ENCODE data around the gene ELOA. TPM values are rescaled to one million over a fixed set of nuclear protein-coding genes. Genes with fewer than 3 reads are reported as not detected.

Gene ELOA
- total and polyA plus RNA-seq, 9 of the 15 experiments (the other 6 are each of a cell fraction or from before 2014, with no cell fraction given): 31.9 to 98.6 (median 61.3) TPM

DNA sequence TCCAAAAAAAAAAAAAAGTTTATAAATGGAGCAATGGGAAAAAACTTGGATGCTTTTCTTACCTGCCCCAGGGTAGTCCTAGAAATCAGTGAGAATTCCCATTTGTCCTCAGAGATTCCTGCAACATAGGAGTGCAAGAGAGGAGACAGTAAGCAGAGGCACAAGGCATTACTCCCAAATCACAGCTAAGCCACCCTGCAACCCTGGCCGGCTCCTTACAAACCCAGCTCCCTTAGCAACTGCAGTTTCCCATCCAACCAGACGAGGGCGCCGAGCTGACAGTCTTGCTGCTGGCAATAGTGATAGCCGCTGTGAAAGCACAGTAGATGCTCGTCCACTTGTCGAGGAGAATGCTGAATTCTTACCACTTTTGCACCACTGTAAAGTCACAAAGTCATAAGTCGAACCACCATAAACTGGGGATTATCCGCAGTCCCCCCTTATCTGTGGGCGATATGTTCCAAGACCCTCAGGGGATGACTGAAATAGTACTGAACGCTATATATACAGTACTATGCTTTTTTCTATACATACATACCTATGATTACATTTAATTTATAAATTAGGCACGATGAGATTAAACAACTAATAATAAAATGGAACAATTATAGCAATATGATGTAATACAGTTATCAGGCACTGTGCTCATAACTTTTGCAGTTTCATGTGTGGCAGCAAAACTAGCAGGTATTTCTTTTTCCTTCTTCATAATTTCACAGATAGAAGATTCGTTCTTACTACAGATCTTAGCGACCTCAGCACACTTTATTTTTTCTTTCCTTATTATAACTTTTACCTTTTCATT, 29.0 kb downstream of the ELOA start (continued):
- TF ChIP-seq, protein P1, sequence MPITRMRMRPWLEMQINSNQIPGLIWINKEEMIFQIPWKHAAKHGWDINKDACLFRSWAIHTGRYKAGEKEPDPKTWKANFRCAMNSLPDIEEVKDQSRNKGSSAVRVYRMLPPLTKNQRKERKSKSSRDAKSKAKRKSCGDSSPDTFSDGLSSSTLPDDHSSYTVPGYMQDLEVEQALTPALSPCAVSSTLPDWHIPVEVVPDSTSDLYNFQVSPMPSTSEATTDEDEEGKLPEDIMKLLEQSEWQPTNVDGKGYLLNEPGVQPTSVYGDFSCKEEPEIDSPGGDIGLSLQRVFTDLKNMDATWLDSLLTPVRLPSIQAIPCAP (CRISPR knock-in tag; IDR thresholded peaks at IDR 0.05; ENCODE audit: borderline replicate concordance): no peak
- TF ChIP-seq ZNF174 (CRISPR knock-in tag; IDR thresholded peaks at IDR 0.05): no peak
- TF ChIP-seq, protein P2, sequence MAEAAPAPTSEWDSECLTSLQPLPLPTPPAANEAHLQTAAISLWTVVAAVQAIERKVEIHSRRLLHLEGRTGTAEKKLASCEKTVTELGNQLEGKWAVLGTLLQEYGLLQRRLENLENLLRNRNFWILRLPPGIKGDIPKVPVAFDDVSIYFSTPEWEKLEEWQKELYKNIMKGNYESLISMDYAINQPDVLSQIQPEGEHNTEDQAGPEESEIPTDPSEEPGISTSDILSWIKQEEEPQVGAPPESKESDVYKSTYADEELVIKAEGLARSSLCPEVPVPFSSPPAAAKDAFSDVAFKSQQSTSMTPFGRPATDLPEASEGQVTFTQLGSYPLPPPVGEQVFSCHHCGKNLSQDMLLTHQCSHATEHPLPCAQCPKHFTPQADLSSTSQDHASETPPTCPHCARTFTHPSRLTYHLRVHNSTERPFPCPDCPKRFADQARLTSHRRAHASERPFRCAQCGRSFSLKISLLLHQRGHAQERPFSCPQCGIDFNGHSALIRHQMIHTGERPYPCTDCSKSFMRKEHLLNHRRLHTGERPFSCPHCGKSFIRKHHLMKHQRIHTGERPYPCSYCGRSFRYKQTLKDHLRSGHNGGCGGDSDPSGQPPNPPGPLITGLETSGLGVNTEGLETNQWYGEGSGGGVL (CRISPR knock-in tag; IDR thresholded peaks at IDR 0.05): no peak
- peak; percentile 58; the same call in 1 of the 2 replicates for TF ChIP-seq ZNF764 (CRISPR knock-in tag; IDR thresholded peaks at IDR 0.05; ENCODE audit: low read depth)
- no peak for TF ChIP-seq ZNF140 (CRISPR knock-in tag; IDR thresholded peaks at IDR 0.05)
- TF ChIP-seq ASH1L (IDR thresholded peaks at IDR 0.05; ENCODE audit: borderline replicate concordance, low read depth, partially characterized antibody): no peak
- no peak for TF ChIP-seq NFIX (CRISPR knock-in tag; IDR thresholded peaks at IDR 0.05; ENCODE audit: low read depth)
- TF ChIP-seq HDAC1 (IDR thresholded peaks at IDR 0.05): no peak
- TF ChIP-seq, protein P3, sequence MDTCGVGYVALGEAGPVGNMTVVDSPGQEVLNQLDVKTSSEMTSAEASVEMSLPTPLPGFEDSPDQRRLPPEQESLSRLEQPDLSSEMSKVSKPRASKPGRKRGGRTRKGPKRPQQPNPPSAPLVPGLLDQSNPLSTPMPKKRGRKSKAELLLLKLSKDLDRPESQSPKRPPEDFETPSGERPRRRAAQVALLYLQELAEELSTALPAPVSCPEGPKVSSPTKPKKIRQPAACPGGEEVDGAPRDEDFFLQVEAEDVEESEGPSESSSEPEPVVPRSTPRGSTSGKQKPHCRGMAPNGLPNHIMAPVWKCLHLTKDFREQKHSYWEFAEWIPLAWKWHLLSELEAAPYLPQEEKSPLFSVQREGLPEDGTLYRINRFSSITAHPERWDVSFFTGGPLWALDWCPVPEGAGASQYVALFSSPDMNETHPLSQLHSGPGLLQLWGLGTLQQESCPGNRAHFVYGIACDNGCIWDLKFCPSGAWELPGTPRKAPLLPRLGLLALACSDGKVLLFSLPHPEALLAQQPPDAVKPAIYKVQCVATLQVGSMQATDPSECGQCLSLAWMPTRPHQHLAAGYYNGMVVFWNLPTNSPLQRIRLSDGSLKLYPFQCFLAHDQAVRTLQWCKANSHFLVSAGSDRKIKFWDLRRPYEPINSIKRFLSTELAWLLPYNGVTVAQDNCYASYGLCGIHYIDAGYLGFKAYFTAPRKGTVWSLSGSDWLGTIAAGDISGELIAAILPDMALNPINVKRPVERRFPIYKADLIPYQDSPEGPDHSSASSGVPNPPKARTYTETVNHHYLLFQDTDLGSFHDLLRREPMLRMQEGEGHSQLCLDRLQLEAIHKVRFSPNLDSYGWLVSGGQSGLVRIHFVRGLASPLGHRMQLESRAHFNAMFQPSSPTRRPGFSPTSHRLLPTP (IDR thresholded peaks at IDR 0.05; ENCODE audit: borderline replicate concordance, extremely low read depth, insufficient read length): no peak
- TF ChIP-seq, protein P4, sequence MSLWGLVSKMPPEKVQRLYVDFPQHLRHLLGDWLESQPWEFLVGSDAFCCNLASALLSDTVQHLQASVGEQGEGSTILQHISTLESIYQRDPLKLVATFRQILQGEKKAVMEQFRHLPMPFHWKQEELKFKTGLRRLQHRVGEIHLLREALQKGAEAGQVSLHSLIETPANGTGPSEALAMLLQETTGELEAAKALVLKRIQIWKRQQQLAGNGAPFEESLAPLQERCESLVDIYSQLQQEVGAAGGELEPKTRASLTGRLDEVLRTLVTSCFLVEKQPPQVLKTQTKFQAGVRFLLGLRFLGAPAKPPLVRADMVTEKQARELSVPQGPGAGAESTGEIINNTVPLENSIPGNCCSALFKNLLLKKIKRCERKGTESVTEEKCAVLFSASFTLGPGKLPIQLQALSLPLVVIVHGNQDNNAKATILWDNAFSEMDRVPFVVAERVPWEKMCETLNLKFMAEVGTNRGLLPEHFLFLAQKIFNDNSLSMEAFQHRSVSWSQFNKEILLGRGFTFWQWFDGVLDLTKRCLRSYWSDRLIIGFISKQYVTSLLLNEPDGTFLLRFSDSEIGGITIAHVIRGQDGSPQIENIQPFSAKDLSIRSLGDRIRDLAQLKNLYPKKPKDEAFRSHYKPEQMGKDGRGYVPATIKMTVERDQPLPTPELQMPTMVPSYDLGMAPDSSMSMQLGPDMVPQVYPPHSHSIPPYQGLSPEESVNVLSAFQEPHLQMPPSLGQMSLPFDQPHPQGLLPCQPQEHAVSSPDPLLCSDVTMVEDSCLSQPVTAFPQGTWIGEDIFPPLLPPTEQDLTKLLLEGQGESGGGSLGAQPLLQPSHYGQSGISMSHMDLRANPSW (CRISPR knock-in tag; IDR thresholded peaks at IDR 0.05): peak; percentile 64; the same call in 1 of the 2 replicates
- TF ChIP-seq RFX5 (IDR thresholded peaks at IDR 0.05; ENCODE audit: low read depth, low read length): no peak
- no peak for TF ChIP-seq TAF15 (IDR thresholded peaks at IDR 0.05; ENCODE audit: low read depth, low read length)
- no peak for TF ChIP-seq ZNF586 (CRISPR knock-in tag; conservative IDR thresholded peaks at IDR 0.05)
- no peak for TF ChIP-seq NELFE (IDR thresholded peaks at IDR 0.05; ENCODE audit: insufficient read depth, insufficient read length)
- TF ChIP-seq ADNP (tag; IDR thresholded peaks at IDR 0.05): peak; percentile 17; the same call in 1 of the 2 replicates
- TF ChIP-seq, protein P5, sequence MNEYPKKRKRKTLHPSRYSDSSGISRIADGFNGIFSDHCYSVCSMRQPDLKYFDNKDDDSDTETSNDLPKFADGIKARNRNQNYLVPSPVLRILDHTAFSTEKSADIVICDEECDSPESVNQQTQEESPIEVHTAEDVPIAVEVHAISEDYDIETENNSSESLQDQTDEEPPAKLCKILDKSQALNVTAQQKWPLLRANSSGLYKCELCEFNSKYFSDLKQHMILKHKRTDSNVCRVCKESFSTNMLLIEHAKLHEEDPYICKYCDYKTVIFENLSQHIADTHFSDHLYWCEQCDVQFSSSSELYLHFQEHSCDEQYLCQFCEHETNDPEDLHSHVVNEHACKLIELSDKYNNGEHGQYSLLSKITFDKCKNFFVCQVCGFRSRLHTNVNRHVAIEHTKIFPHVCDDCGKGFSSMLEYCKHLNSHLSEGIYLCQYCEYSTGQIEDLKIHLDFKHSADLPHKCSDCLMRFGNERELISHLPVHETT (CRISPR knock-in tag; conservative IDR thresholded peaks at IDR 0.05 in 1 of 2, IDR thresholded peaks at IDR 0.05 in 1 of 2): no peak

Data from K562 (cell line).